Brain microvascular endothelial cell (primary cell): ENCODE results near the gene ST14.
"Not testable (repeated sequence)": the region's sequence is repeated elsewhere in the genome, so short reads cannot be mapped to it uniquely, and the experiment has no call there.

Experiments
- DNase-seq: peaks from one replicate; pipeline ENCODE4 v3.0.0-alpha.2; 2020
- H3K27ac ChIP-seq: fragments of 250-450 bp; sonication (Bioruptor Pico); 2 replicates; pipeline ENCODE4 v1.5.1; 2020; ENCODE audit warnings: mild to moderate bottlenecking, moderate library complexity
- H3K27me3 ChIP-seq: fragments of 250-450 bp; sonication (Bioruptor Pico); replicated peaks from 2 replicates; pipeline ENCODE4 v1.5.1; 2020; ENCODE audit warnings: mild to moderate bottlenecking
- H3K36me3 ChIP-seq: fragments of 250-450 bp; sonication (Bioruptor Pico); replicated peaks from 2 replicates; pipeline ENCODE4 v1.5.1; 2020; ENCODE audit warnings: mild to moderate bottlenecking
- H3K4me3 ChIP-seq: 2 replicates; pipeline ENCODE4 v1.5.1; 2011; ENCODE audit warnings: low read depth, mild to moderate bottlenecking, control low read depth, low read length, moderate library complexity
- CTCF ChIP-seq: IDR thresholded peaks from 2 replicates; pipeline ENCODE4 v1.5.1; 2011; ENCODE audit warnings: low read depth, mild to moderate bottlenecking, moderate library complexity, low read length, control low read depth, inconsistent platforms; ENCODE audit errors: missing control alignments
- in situ Hi-C: cut with HindIII; loops from 2 replicates; pipeline ENCODE4 v1.10.0; 2017; ENCODE audit warnings: low sequenced_read_pairs, low pct_ligation_motif_present

ST14 gene

GRCh38 chr11:130192845-130193267 is 33.3 kb downstream of the ST14 start:
- Histone ChIP-seq H3K27me3 (no peaks in the 10 kb centered on the region), H3K36me3 (no peaks in the 10 kb centered on the region), H3K27ac (no peak overlapping the region), H3K4me3 (no peak overlapping the region)
- in situ Hi-C loops, result no loop called here
- TF ChIP-seq CTCF, result no peak
- DNase-seq, result no peak

DNA sequence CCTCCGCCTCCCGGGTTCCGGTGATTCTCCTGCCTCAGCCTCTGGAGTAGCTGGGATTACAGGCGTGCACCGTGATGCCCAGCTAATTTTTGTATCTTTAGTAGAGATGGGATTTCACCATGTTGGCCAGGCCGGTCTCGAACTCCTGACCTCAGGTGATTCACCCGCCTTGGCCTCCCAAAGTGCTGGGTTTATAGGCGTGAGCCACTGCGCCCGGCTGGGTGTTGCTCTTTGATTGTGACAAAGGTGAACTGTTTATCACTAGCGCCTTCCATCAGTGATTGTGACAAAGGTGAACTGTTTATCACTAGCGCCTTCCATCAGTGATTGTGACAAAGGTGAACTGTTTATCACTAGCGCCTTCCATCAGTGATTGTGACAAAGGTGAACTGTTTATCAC is 34.0 kb downstream of the ST14 start:
- DNase-seq, in situ Hi-C loops, H3K27me3 ChIP-seq, H3K4me3 ChIP-seq, H3K27ac ChIP-seq, H3K36me3 ChIP-seq: not testable (repeated sequence)

DNA sequence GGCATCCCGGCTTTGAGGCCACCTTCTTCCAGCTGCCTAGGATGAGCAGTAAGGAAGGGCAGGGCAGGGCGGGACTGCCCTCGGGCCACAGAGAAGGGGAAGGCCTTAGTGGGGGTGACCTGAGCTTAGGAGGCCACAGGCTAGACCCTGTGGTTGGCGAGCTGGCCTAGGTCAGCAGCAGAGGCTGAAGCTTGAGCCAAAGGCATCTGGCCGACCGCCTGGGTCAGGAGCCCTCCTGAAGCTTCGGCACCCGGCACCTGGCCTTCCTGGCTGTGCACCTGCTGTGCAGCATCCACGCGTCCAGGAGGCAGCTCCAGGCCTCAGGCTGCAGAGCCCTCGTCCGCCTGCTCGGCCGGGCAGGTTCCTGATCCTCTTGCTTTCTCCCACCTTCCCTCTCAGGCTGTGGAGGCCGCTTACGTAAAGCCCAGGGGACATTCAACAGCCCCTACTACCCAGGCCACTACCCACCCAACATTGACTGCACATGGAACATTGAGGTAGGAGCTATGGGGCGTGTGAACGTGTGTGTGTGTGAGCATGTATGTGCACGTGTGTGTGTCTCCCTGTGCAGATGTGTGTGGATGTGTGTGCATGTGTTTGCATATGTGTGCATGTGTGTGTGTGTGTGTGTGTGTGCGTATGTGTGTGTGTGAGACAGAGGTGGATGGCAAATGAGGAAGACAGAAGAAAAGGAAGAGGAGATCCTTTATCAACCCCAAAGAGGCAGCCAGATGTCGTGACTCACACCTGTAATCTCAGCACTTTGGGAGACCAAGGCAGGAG is 34.9 kb downstream of the ST14 start:
- Histone ChIP-seq H3K27me3 (no peaks in the 10 kb centered on the region), H3K36me3 (no peaks in the 10 kb centered on the region), H3K27ac (no peak overlapping the region), H3K4me3 (no peak overlapping the region)
- in situ Hi-C loops, result no loop called here
- no peak for DNase-seq
- TF ChIP-seq CTCF, result no peak

DNA sequence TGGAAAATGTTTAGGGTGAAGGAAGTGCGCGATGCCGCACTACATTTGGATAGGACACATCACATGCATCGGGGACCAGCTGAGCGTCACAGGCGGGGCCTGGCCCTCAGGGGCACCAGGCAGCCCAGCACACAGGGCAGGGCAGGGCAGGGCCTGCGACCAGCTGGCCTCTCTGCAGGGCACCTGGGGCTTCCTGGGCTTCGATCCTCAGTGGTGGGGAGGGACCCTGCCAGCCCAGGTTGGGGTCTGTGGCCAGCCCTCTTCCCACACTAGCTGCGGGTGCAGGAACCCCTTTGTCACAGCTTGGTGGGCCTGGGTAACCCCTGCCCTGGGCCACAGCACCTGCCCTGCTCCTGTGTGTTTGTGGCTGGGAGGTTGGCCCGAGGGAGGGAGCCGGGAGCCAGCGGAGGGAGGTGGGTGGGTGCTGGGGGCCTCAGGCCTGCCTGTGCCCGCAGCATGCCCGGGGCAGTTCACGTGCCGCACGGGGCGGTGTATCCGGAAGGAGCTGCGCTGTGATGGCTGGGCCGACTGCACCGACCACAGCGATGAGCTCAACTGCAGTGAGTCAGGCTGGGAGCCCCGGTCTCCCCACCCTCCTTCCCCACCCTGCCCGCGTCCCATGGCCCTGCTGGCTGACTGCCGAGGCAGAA is 37.9 kb downstream of the ST14 start:
- in situ Hi-C loops, result no loop called here
- TF ChIP-seq CTCF, result no peak
- DNase-seq, result no peak
- Histone ChIP-seq H3K4me3 (no peak overlapping the region), H3K27ac (no peak overlapping the region), H3K27me3 (no peaks in the 10 kb centered on the region), H3K36me3 (no peaks in the 10 kb centered on the region)

DNA sequence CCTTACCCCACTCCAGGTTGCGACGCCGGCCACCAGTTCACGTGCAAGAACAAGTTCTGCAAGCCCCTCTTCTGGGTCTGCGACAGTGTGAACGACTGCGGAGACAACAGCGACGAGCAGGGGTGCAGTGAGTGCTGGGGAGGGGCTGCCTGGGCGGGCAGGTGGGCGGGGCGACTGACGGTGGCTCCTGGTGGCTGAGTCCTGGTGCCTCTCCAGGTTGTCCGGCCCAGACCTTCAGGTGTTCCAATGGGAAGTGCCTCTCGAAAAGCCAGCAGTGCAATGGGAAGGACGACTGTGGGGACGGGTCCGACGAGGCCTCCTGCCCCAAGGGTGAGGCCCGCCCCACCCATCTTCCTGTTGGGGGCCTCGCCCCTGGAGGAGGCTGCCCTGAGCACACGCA is 38.7 kb downstream of the ST14 start:
- no peaks in the 10 kb centered on the region for H3K36me3 ChIP-seq
- in situ Hi-C loops, result no loop called here
- H3K27me3 ChIP-seq, result no peaks in the 10 kb centered on the region
- no peak for TF ChIP-seq CTCF
- H3K4me3 ChIP-seq, result no peak overlapping the region
- no peak overlapping the region for H3K27ac ChIP-seq
- DNase-seq, result no peak

DNA sequence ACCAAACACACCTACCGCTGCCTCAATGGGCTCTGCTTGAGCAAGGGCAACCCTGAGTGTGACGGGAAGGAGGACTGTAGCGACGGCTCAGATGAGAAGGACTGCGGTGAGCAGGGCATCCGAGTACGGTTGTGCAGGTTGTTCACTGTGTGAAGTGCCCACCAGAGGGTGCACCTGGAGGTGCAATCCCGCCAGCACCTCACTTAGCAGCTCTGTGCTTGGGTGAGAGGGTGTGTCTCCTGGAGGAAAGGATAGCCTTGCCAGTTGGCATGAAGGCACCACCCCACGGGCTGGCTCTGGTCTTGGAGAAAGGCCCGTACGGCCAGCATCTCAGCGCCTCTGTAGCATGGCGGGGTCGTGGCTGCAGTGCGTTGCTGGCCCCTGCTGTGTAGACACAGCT is 39.4 kb downstream of the ST14 start:
- Histone ChIP-seq H3K4me3 (no peak overlapping the region), H3K27me3 (no peaks in the 10 kb centered on the region), H3K36me3 (no peaks in the 10 kb centered on the region), H3K27ac (no peak overlapping the region)
- TF ChIP-seq CTCF, result peak; percentile 21
- in situ Hi-C loops, result no loop called here
- no peak for DNase-seq
